Testis (tissue), 2 donors: Measurements from ENCODE around the gene FBXO41.

Experiments used
- CTCF ChIP-seq, 3 experiments: fragments of 450-650 bp in 2 of 3; fragments of 200-600 bp in 1 of 3; sonication (generic) in 1 of 3; IDR thresholded peaks; one replicate each; pipeline ENCODE4 v1.5.1; 2016 to 2019; ENCODE audit warnings: antibody characterized with exemption in 3 of 3, mild to moderate bottlenecking in 2 of 3, moderate library complexity in 1 of 3
- POLR2A ChIP-seq: fragments of 450-650 bp; IDR thresholded peaks from one replicate; pipeline ENCODE4 v1.6.1; 2017; ENCODE audit warnings: antibody characterized with exemption, mild to moderate bottlenecking, moderate library complexity

GRCh38 chr2:73212448-73213176 lies 71.7 kb downstream of the FBXO41 start:
- TF ChIP-seq CTCF (IDR thresholded peaks at IDR 0.05) = peak; percentile 66 to 89 (median 78)
- TF ChIP-seq POLR2A = no peak
